ENCODE data around the gene CPVL.

Gene CPVL

DNA sequence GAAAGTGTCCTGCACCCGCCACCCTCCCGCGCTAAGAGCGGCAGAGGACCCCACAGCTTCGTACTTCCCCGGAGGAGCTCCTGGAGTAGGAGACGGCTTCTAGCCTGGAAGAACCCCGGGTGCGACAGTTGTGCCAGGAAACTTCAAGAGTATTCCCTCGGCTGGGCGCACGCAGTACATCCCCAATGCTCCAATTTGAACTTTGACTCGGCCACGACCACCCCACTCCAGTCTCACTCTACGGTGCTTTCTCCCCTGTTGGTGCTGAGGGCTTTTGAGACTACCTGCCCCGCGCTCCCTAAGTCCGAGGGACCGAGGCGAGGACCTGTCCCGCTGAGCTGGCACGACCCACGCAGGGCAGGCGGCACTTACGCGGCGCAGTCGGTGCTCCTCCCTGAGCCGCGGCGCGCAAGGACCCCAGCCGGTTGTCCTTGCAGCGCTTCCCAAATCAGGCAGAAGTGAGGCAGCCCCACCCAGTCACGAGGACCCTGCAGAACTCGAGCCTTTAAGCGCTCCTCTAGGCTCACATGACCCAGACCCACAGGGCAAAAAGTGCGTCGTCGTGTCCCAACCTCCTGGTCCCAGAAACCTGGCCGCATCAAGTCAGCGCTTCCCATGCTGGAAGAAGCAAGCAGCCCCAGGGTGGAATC is at the start of gene CPVL:
Gene CPVL, minus strand, starts transcription at position 481 of the 650 bp plus-strand sequence. CDS start 25,476 bp downstream, outside the sequence.
- no peak for DNase-seq

DNA sequence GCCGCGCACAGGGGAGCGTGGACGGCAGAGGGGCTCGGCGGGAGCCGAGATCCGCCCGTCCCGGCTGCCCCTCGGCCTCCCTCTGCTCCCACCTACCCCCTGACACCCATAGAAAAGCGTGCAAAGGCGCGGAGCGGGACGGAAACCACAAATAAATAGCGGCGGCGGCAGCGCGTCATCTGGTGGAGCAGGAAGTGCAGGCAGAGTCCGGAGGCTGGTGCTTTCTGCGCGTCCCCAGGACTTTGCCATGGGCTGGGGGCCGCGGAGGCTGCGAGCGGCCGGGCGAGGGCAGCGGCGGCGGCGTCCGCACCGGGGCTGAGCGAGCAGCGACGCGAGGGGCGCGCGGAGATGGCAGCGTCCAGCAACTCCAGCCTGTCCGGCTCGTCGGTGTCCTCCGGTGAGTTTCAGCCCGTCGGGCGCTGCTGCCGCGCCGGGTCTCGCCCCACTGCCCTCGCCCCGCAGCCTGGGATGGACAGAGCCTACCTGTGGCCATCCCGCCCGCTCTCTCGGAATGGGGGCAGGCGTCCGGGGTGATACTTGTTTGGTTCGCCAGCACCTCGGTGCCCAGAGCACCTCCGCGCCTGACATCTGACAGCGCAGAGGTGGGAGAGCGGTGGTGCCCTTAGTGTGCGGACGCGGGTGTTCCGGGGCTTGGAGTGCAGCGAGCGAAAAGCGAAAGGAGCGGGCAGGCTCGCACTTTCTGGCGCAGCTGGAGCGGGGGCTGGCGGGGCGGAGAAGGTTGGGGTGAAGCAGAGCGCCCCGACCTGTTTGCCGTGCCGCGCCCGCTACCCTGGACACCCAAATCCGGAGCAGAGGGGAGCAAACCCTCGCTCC is 48.5 kb upstream of the CPVL start, which contains the start of gene CHN2:
Gene CHN2, plus strand, starts transcription at position 182 of the 834 bp plus-strand sequence.
- peak; percentile 26 for DNase-seq

- DNase-seq = no peak
Observed at GRCh38 chr7:29194206-29194593, 47.9 kb upstream of the CPVL start.

DNA sequence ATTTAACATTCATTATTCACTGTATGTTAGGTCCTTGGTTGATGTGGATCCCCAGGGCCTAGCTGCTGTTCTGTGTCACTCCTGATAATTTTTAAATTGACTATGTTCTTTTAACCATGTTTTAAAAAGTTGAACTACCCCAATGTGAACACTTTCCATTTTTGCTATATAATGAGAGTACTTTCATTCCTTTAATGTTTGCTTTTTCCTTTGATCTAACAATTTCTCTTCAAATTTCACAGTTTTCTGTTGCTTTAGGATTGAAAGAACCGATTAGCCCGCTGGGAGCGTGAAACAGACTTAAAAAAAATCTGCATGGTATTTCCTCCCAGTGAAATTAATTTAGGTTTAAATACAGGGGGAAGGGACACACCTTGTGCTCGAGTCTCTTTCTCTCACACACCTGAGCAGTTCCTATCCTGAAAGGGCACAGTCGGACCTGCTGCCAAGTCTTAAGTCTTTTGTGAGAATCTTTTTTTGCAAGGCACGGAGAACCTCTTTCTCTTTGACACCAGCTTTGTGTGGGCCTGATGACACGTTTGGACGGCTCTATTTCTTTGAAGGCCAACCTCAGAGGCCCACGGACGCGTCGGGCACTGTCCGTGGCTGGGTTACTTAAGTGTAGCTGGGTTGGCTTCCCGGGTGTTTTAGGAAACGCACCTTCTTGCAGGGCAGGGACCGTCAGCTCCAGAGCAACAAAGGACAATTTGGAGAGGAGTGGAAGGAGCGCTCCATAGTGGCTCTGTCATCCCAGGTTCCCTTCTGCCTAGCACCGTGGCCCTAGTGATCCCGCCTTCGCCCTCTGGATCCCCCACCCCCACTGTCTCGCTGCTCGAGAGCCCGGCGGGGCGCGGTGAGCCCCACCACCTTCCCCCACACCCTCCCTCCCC is 47.2 kb upstream of the CPVL start:
- DNase-seq = no peak

GRCh38 chr7:29192811-29193210 is 46.5 kb upstream of the CPVL start:
- no peak for DNase-seq

GRCh38 chr7:29192323-29192722 is 46.0 kb upstream of the CPVL start:
- no peak for DNase-seq

DNA sequence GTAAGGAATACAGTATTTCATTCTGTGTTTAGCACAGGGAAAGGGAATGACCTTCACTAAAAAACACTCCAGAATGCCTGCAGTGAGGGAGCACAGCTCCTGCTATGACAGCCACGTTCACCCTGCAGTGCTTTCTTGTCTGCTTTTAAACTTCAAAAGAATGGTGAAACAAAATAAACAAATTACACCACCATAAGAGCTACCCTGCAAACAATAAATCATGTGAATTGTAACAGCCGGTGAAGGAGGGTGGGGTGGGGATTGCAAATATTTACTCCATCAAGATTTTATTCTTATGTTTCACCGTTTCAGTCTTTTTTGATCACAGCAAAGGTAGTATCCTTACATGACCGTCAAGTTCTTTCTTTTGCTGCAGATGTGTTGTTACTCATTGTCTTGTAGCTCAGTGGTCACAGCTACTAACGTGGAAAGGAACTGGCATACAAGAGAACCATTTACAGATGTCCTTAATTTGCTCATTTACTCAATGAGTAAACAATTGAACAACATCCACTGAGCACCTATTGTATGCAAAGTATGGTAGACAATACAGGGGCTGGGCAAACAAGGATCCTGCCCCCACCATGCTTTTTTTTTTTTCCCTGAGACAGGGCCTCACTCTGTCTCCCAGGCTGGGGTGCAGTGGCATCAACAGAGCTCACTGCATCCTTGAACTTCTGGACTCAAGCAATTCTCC is 44.2 kb upstream of the CPVL start:
- DNase-seq = no peak

DNA sequence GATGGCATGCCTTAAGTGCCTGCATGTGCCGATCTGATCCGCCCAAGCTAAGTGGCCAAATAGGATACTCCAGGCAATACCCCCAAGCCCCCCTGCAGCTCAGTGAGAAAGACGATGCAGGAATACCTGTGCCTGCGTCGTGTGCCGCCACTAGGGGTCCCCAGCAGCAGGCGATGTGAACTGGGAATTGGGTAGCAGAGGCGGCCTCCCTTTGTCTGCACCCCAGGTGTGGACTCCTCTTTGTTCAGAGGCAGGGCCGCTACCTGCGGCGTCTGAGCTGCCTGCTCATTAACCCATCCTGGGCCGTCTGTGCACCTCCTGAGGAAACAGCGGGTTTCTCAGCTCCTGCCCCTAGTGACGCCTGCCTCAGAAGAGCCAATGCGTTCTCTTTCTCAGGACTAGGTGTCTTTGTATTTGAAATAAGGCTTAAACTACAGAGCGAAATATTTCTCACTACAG is 43.4 kb upstream of the CPVL start:
- DNase-seq = peak; percentile 7

- no peak for DNase-seq
Observed at GRCh38 chr7:29185613-29186012, 39.3 kb upstream of the CPVL start.

DNA sequence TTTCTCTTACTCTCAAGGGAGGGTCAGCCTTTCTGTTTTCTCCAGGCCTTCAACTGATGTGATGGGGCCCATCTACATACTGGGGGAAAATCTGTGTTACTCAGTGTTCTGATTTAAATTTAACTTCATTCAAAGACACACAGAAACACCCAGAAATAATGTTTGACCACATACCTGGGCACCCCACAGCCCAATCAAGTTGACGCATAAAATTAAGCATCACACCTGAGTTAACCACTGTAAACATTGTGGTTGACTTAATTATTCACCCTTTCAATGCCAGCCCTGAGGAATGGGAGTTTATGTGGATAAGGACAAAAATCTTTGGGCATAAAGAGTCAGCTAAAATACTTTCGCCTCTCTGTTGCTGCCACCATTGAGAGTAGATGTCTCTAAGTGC is 38.3 kb upstream of the CPVL start:
- no peak for DNase-seq

GRCh38 chr7:29179115-29179514 is 32.8 kb upstream of the CPVL start:
- no peak for DNase-seq

GRCh38 chr7:29177963-29178600 is 31.7 kb upstream of the CPVL start:
- DNase-seq = no peak

DNA sequence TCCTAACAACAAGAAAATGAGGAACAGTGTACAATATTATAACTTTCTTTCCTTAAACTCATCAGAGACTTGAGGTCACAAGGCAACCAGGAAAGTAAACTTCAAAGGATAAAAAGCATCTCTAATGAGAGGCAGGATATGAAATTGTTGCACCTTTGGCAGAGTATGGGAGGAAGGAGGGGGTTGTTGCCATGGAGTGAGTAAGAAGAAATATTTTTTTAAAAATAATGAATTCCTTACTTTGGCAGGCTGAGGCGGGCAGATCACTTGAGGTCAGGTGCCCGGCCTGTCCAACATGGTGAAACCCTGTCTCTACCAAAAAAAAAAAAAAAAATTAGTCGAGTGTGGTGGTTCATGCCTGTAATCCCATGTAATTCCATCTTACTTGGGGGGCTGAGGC is 27.1 kb upstream of the CPVL start:
- no peak for DNase-seq

DNA sequence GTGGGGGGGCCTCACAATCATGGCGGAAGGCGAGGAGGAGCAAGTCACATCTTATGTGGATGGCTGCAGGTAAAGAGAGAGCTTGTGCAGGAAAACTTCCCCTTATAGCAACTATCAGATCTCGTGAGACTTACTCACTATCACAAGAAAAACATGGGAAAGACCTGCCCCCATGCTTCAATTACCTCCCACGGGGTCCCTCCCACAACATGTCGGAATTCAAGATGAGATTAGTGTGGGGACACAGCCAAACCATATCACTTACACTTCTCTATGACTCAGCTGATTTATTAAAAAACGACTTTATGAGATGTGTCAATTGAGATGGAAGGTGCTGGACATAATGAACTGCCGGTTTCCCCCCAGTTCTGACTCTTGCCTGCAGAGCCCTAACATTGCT is 24.4 kb upstream of the CPVL start:
- no peak for DNase-seq

GRCh38 chr7:29167721-29168120 is 21.4 kb upstream of the CPVL start:
- no peak for DNase-seq

- no peak for DNase-seq
Observed at GRCh38 chr7:29163854-29164253, 17.5 kb upstream of the CPVL start.

- no peak for DNase-seq
Observed at GRCh38 chr7:29162577-29162976, 16.2 kb upstream of the CPVL start.

DNA sequence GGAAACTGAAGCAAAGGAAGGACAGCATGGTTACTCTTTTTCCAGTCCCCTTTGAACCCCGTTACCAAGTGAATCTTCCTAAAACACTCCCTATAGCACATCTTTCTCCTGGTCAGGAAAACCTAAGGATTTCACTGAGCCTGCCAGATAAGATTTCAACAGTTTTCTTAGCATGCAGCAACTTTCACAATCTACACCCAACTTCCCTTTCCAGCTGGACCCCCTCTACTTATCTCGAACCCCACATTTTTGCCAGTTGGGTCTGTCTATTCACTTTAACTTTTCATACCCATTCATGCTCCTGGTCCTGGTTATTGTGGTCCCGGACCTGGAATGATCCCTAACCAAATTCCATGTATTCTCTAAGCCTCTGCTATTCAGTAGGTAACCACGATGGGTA is 14.9 kb upstream of the CPVL start:
- DNase-seq = no peak

DNA sequence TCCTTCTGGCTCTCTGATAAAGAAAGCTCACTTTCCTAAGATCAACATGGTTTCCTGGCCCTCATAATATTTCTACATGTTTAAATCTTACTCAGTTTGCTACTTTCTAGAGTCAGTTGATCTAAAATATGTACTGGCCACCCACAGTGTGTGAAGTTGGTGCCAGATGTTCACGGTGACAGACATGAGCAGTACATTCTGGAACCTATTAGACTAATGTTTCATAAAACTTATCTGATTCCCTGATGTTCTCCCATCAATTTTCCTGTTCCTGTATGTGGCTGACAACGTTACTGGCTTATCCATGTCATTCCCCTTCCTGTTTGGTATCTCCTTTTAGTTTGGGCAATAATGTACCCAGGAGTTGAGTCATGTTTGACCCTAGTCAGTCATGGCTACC is 13.7 kb upstream of the CPVL start:
- no peak for DNase-seq

DNA sequence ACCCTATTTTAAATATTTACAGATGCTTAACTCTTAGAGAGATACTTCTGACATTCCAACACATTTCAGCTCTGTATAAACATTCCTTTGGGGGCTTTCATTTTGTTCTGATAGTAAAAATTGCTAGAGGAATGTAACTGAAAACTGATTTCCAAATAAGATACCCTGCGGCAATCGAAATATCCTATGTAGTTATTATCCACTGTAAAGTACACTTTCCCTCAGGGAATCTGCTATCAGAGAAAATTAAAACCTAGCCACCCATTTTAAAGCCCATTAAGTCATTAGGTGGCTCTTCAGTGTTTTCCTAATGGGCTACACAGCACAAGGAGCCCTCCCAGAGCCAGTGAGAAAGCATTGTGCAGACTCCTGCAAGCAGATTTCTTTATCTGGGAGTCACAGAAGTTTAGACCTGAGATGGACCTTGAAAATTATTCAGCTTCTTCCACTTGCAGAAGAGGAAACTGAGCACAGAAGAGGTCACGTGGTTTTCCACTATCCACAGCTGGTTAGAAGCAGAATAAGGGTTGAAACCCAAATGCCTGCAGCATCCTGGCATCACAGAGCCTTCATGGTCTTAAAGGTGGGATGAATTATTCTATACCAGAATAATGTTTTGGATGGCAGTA is 12.6 kb upstream of the CPVL start:
- DNase-seq = no peak

DNA sequence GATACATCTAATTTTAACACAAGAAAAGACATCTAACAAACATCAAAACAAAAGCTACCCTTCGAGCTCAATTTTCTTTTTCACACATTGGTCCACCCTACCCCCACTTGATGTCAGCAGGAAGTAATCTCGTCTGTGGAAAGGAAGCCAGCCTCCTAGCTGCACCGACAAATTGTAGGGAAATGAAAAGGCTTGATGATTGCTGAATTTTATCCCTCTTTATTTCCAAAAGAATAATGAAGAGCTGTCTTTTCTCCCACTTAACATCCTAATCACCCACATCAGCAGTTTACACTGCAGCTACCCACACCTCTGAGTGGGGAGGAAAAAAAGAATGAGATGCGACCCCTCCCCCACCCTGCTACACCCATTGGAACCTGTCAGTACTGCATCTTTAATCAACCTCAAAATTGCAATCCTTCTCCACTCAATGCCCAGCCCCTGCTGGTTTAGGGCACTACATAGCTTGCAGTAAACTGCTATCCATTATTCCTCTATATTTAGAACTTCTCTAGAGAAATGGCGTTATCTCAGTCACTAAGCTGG is 10.6 kb upstream of the CPVL start:
- DNase-seq = no peak
